ENCODE measurements around the gene OPCML. TPM values are rescaled to one million over a fixed set of nuclear protein-coding genes. Genes with fewer than 3 reads are reported as not detected.

Gene OPCML
- total and polyA plus RNA-seq, 2 donors = 0.06 to 2.3 TPM

DNA sequence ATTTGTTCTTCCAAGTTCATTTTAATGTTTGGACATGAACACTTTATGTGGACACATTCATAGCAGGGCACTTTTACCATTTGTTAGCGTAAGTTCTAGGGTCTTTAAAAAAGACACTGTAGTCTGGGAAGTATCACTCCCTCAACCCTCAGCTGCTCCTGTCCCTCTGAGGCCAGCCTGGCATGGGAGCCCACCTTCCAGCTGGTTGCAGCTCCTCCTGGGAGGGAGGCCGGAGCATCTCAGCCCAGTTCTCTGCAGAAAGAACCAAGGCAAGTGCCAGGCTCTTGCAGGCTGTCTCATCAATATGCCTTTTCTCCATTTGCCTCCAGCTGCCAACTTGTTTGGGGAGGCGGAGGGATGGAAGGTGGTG, 150.6 kb downstream of the OPCML start:
- no peak overlapping the region for H3K4me3 ChIP-seq (ENCODE audit: low read depth, low read length)
- WGBS = 91% methylated on average over 3 of the region's 3 CpGs
- H3K36me3 ChIP-seq (ENCODE audit: insufficient read depth) = no peaks in the 10 kb centered on the region
- H3K27ac ChIP-seq (ENCODE audit: low read depth) = no peak overlapping the region
- no peak for DNase-seq (ENCODE audit: extremely low spot score)
- no peaks in the 10 kb centered on the region for H3K4me1 ChIP-seq (ENCODE audit: insufficient read depth)

DNA sequence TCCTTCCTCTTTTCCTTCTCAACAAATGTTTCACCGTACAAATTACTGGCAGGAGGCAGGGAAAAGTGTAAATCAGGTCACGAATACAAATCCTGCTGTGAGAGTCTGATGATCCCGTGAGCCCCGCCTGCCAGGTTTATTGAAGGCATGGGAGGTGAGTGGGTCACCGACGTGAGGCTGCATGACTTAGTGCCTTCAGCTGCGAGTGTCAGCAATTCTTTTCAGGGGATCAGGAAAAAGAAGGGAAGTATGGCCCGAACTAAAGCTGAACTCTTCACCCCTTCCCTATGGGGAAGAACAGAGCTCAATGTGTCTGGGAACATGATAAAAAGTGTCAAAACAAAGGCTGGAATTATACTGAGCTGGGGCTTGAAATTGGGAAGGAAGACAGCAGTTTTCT, 166.2 kb downstream of the OPCML start:
- Histone ChIP-seq H3K4me1 (ENCODE audit: insufficient read depth) (no peaks in the 10 kb centered on the region), H3K4me3 (ENCODE audit: low read depth, low read length) (no peak overlapping the region), H3K27ac (ENCODE audit: low read depth) (no peak overlapping the region), H3K36me3 (ENCODE audit: insufficient read depth) (no peaks in the 10 kb centered on the region)
- no peak for DNase-seq (ENCODE audit: extremely low spot score)
- 33% methylated on average over 8 of the region's 8 CpGs for WGBS

GRCh38 chr11:133362916-133363315, 169.4 kb downstream of the OPCML start:
- DNase-seq (ENCODE audit: extremely low spot score) = no peak
- H3K4me1 ChIP-seq (ENCODE audit: insufficient read depth) = no peaks in the 10 kb centered on the region
- 92% methylated on average over 15 of the region's 15 CpGs for WGBS

GRCh38 chr11:133362156-133362555, 170.1 kb downstream of the OPCML start:
- DNase-seq (ENCODE audit: extremely low spot score) = no peak
- 90% methylated on average over 15 of the region's 15 CpGs for WGBS
- Histone ChIP-seq H3K4me3 (ENCODE audit: low read depth, low read length) (no peak overlapping the region), H3K4me1 (ENCODE audit: insufficient read depth) (no peaks in the 10 kb centered on the region), H3K27ac (ENCODE audit: low read depth) (no peak overlapping the region), H3K36me3 (ENCODE audit: insufficient read depth) (no peaks in the 10 kb centered on the region)

More at GRCh38 chr11:133362916-133363315, 169.4 kb downstream of the OPCML start:
- Histone ChIP-seq H3K36me3 (ENCODE audit: insufficient read depth) (no peaks in the 10 kb centered on the region), H3K27ac (ENCODE audit: low read depth) (no peak overlapping the region), H3K4me3 (ENCODE audit: low read depth, low read length) (no peak overlapping the region)

- no peak for DNase-seq (ENCODE audit: extremely low spot score)
- no peak overlapping the region for H3K4me3 ChIP-seq (ENCODE audit: low read depth, low read length)
- H3K4me1 ChIP-seq (ENCODE audit: insufficient read depth) = no peaks in the 10 kb centered on the region
- no peak overlapping the region for H3K27ac ChIP-seq (ENCODE audit: low read depth)
- WGBS = 97% methylated on average over 21 of the region's 21 CpGs
- H3K36me3 ChIP-seq (ENCODE audit: insufficient read depth) = no peaks in the 10 kb centered on the region
These were observed 170.7 kb downstream of the OPCML start for GRCh38 chr11:133361689-133361994.

DNA sequence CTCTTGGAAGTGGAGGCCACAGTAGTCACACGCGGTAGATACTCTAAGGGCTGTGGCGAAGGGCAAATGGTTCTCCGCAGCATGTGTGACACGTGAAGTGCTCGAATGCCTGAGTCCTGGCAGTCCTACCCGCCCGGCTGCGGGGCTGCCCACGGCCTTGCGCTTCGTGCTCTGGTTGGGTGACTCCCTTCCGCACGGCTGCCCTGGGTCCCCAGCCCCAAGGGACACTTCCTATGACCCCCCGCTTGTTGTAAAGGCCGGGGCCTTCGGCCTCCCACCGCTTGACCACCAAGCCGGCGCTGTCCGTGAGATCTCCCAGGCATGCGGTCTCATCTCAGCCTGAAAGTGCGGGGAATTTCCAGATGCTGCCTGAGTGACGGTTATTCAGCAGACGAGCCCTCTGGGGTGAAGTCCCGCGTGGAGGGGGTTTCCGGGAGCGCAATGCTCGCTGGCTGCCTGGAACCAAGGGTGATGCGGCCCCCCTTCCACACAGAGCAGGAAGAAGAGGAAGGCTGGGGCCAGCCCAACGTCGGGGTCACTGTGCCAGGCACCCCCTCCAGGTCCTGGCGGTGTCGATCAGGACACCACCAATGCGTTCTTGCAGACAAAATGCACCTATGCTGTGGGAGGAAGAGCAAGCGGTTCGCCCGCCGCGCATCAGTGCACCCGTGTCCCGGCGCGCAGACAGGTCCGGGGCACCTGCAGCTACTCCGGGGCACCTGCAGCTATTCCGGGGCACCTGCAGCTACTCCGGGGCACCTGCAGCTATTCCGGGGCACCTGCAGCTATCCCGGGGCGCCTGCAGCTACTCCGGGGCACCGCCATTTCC, 171.2 kb downstream of the OPCML start:
- Histone ChIP-seq H3K27ac (ENCODE audit: low read depth) (no peak overlapping the region), H3K4me1 (ENCODE audit: insufficient read depth) (no peaks in the 10 kb centered on the region), H3K4me3 (ENCODE audit: low read depth, low read length) (no peak overlapping the region), H3K36me3 (ENCODE audit: insufficient read depth) (no peaks in the 10 kb centered on the region)
- no peak for DNase-seq (ENCODE audit: extremely low spot score)
- 93% methylated on average over 54 of the region's 54 CpGs for WGBS

- WGBS = 54% methylated on average over 2 of the region's 2 CpGs
- Histone ChIP-seq H3K36me3 (ENCODE audit: insufficient read depth) (no peaks in the 10 kb centered on the region), H3K4me3 (ENCODE audit: low read depth, low read length) (no peak overlapping the region), H3K4me1 (ENCODE audit: insufficient read depth) (no peaks in the 10 kb centered on the region), H3K27ac (ENCODE audit: low read depth) (no peak overlapping the region)
- no peak for DNase-seq (ENCODE audit: extremely low spot score)
These were observed 177.2 kb downstream of the OPCML start for GRCh38 chr11:133355095-133355494.

DNA sequence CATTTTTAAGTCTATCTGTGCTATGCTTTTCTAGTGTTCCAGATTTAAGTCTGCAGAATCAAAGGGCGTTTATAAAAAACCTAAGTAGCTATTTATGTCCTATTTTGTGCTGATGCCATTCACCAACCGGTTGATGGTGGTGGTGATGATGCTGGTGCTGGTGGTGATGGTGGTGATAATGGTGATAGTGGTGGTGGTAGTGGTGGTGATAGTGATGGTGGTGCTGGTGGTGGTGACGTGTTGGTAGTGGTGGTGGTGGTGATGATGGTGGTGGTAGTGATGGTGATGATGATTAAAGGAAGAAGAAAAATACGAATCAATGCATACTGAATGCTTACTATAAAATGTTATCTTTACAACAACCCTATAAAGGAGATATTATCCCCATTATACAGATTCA, 178.2 kb downstream of the OPCML start:
- Histone ChIP-seq H3K4me1 (ENCODE audit: insufficient read depth) (no peaks in the 10 kb centered on the region), H3K36me3 (ENCODE audit: insufficient read depth) (no peaks in the 10 kb centered on the region), H3K4me3 (ENCODE audit: low read depth, low read length) (no peak overlapping the region), H3K27ac (ENCODE audit: low read depth) (no peak overlapping the region)
- WGBS = 82% methylated on average over 4 of the region's 4 CpGs
- DNase-seq (ENCODE audit: extremely low spot score) = no peak

GRCh38 chr11:133350045-133350444, 182.3 kb downstream of the OPCML start:
- H3K27ac ChIP-seq (ENCODE audit: low read depth) = no peak overlapping the region
- DNase-seq (ENCODE audit: extremely low spot score) = no peak
- no peaks in the 10 kb centered on the region for H3K4me1 ChIP-seq (ENCODE audit: insufficient read depth)
- 67% methylated on average over 3 of the region's 3 CpGs for whole genome bisulfite sequencing
- no peaks in the 10 kb centered on the region for H3K36me3 ChIP-seq (ENCODE audit: insufficient read depth)
- no peak overlapping the region for H3K4me3 ChIP-seq (ENCODE audit: low read depth, low read length)

DNA sequence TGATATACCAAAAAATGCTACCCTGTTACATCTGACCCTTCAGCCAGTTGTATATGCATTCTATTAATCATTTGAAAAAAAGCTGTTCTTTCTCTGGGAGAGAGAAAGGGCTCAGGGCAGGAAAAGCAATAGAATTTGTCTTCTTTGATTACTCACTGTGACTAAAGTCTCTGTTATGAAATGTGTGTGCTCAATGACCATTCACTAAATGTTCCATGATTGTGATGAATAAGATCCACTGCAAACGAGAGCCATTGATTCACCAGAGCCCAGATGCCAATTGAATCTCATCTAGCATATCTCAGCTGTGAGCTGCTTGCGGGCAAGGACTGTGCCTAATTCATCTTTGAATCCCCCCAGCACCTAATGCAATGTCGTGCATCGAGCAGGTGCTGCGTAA, 184.3 kb downstream of the OPCML start:
- Histone ChIP-seq H3K27ac (ENCODE audit: low read depth) (no peak overlapping the region), H3K36me3 (ENCODE audit: insufficient read depth) (no peaks in the 10 kb centered on the region), H3K4me3 (ENCODE audit: low read depth, low read length) (no peak overlapping the region), H3K4me1 (ENCODE audit: insufficient read depth) (no peaks in the 10 kb centered on the region)
- no peak for DNase-seq (ENCODE audit: extremely low spot score)
- WGBS = 81% methylated on average over 5 of the region's 5 CpGs

- no peak overlapping the region for H3K27ac ChIP-seq (ENCODE audit: low read depth)
- H3K4me1 ChIP-seq (ENCODE audit: insufficient read depth) = no peaks in the 10 kb centered on the region
- no peaks in the 10 kb centered on the region for H3K36me3 ChIP-seq (ENCODE audit: insufficient read depth)
- no peak for DNase-seq (ENCODE audit: extremely low spot score)
- WGBS = 83% methylated on average over 5 of the region's 5 CpGs
- no peak overlapping the region for H3K4me3 ChIP-seq (ENCODE audit: low read depth, low read length)
These were observed 186.2 kb downstream of the OPCML start for GRCh38 chr11:133346137-133346536.

GRCh38 chr11:133343951-133344350, 188.3 kb downstream of the OPCML start:
- Histone ChIP-seq H3K4me3 (ENCODE audit: low read depth, low read length) (no peak overlapping the region), H3K36me3 (ENCODE audit: insufficient read depth) (no peaks in the 10 kb centered on the region), H3K27ac (ENCODE audit: low read depth) (no peak overlapping the region), H3K4me1 (ENCODE audit: insufficient read depth) (no peaks in the 10 kb centered on the region)
- no peak for DNase-seq (ENCODE audit: extremely low spot score)
- WGBS = 37% methylated on average over 9 of the region's 9 CpGs

DNA sequence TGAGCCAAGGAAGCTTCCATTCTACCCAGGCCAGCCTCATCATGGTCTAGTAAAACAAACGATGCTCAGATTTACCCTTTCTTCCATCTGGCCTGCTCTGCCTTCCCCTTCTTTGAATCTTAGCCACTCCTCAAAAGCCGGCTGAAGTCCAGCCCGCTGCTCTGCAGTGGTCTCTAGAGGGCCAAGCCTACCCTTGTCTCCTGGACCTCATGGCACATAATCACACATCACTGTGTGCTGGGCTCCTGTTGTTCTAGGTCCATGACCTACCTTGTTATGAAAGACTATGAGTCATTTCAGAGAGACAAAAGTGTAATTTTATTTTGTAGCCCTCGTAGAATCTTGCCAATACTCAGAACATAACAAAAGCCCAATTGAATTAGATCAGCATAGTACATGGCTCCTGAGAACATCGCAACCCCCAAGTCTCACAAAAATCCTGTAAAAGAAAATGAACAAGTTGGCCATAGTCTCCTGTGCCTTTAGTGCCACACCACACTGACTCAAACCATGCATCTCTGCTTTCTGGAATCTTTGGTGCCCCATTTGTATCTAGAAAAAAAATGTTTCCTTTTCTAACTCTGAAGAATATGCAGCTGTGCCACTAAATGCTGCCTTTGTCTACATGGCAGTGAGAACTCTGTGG, 192.7 kb downstream of the OPCML start:
- no peak for DNase-seq (ENCODE audit: extremely low spot score)
- no peak overlapping the region for H3K4me3 ChIP-seq (ENCODE audit: low read depth, low read length)
- no peaks in the 10 kb centered on the region for H3K4me1 ChIP-seq (ENCODE audit: insufficient read depth)
- no peak overlapping the region for H3K27ac ChIP-seq (ENCODE audit: low read depth)
- 70% methylated on average over 5 of the region's 5 CpGs for WGBS
- H3K36me3 ChIP-seq (ENCODE audit: insufficient read depth) = no peaks in the 10 kb centered on the region

DNA sequence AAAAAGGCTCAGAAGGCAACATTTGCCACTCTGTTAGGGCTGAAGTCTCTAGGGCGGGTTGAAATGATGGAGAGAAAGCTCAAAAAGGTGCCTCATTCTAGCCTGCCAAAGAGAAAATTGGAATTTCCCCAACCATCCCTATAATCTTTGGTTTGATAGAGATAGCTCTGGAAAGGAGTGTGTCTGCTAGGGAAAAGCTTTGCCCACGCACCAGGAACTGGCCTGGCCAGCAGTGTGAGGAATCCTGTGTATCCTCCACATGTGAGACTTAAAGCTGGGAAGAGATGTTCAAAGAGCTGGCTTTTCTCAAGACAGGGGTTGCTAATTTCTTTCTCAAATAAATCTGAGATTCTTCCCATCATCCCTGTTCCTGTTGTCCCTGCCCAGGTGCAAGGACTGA, 193.7 kb downstream of the OPCML start:
- Histone ChIP-seq H3K4me1 (ENCODE audit: insufficient read depth) (no peaks in the 10 kb centered on the region), H3K27ac (ENCODE audit: low read depth) (no peak overlapping the region), H3K36me3 (ENCODE audit: insufficient read depth) (no peaks in the 10 kb centered on the region), H3K4me3 (ENCODE audit: low read depth, low read length) (no peak overlapping the region)
- no peak for DNase-seq (ENCODE audit: extremely low spot score)
- WGBS = 70% methylated on average over 2 of the region's 2 CpGs
